Liver (tissue), 9 donors: ENCODE data around the gene BBS10. TPM values are rescaled to one million over a fixed set of nuclear protein-coding genes. Genes with fewer than 3 reads are reported as not detected.

Source experiments
- DNase-seq: peaks from one replicate; pipeline ENCODE4 v3.0.0-alpha.2; 2017; ENCODE audit warnings: low spot score
- H3K27ac ChIP-seq, 2 donors: one replicate each; pipeline ENCODE4 v1.7.0; 2013; ENCODE audit warnings: inconsistent platforms in 2 of 2, low read length in 2 of 2, control low read depth in 1 of 2, low read depth in 1 of 2, mild to moderate bottlenecking in 1 of 2
- H3K27me3 ChIP-seq, 4 donors: one replicate each; pipeline versions ENCODE4 v1.6.1 to v1.7.0; 2013; ENCODE audit warnings: low read length in 3 of 4, inconsistent platforms in 1 of 4, mild to moderate bottlenecking in 1 of 4, moderate library complexity in 1 of 4; ENCODE audit not compliant: control insufficient read depth in 4 of 4, insufficient read depth in 4 of 4
- H3K36me3 ChIP-seq, 4 donors: one replicate each; pipeline versions ENCODE4 v1.6.1 to v1.7.0; 2013; ENCODE audit warnings: low read length in 3 of 4, mild to moderate bottlenecking in 3 of 4, low read depth in 1 of 4, moderate library complexity in 1 of 4; ENCODE audit not compliant: control insufficient read depth in 4 of 4, insufficient read depth in 3 of 4
- H3K4me1 ChIP-seq, 4 donors: one replicate each; pipeline versions ENCODE4 v1.6.1 to v1.7.0; 2013; ENCODE audit warnings: low read length in 3 of 4, mild to moderate bottlenecking in 3 of 4, moderate library complexity in 1 of 4; ENCODE audit not compliant: control insufficient read depth in 4 of 4, insufficient read depth in 4 of 4
- H3K4me3 ChIP-seq, 3 donors: one replicate each; pipeline versions ENCODE4 v1.6.1 to v1.7.0; 2013; ENCODE audit warnings: low read length in 3 of 3, control low read depth in 1 of 3, low read depth in 1 of 3, mild to moderate bottlenecking in 1 of 3
- H3K9ac ChIP-seq, 2 donors: one replicate each; pipeline ENCODE4 v1.7.0; 2013; ENCODE audit warnings: low read length in 2 of 2, mild to moderate bottlenecking in 2 of 2, moderate library complexity in 2 of 2, control low read depth in 1 of 2, low read depth in 1 of 2
- H3K9me3 ChIP-seq, 4 donors: one replicate each; pipeline versions ENCODE4 v1.6.1 to v1.7.0; 2013; ENCODE audit warnings: low read length in 3 of 4; ENCODE audit not compliant: control insufficient read depth in 4 of 4
- CTCF ChIP-seq: fragments of 150-350 bp; IDR thresholded peaks from 2 replicates; pipeline ENCODE4 v1.5.1; 2017; ENCODE audit warnings: improper control_type of control experiment, low read depth, low read length; ENCODE audit not compliant: missing input control
- EGR1 ChIP-seq, 2 donors: IDR thresholded peaks; 2 replicates each; pipeline ENCODE4 v1.6.1; 2016 to 2018; ENCODE audit warnings: antibody characterized with exemption in 2 of 2, low read depth in 2 of 2
- FOXA1 ChIP-seq: IDR thresholded peaks from 2 replicates; pipeline ENCODE4 v1.6.1; 2016; ENCODE audit warnings: antibody characterized with exemption
- FOXA2 ChIP-seq: IDR thresholded peaks from 2 replicates; pipeline ENCODE4 v1.6.1; 2016; ENCODE audit warnings: antibody characterized with exemption
- GABPA ChIP-seq, 2 donors: IDR thresholded peaks in 1 of 2; conservative IDR thresholded peaks in 1 of 2; 2 replicates each; pipeline ENCODE4 v1.6.1; 2016; ENCODE audit warnings: antibody characterized with exemption in 2 of 2, mild to moderate bottlenecking in 1 of 2, moderate library complexity in 1 of 2
- HNF4A ChIP-seq, 2 donors: conservative IDR thresholded peaks; 2 replicates each; pipeline ENCODE4 v1.6.1; 2016; ENCODE audit warnings: antibody characterized with exemption in 2 of 2, mild to moderate bottlenecking in 2 of 2
- JUND ChIP-seq, 2 donors: IDR thresholded peaks; 2 replicates each; pipeline ENCODE4 v1.6.1; 2016; ENCODE audit warnings: antibody characterized with exemption in 2 of 2
- NR2F2 ChIP-seq: IDR thresholded peaks from 2 replicates; pipeline ENCODE4 v1.6.1; 2016; ENCODE audit warnings: antibody characterized with exemption
- RAD21 ChIP-seq, 2 donors: IDR thresholded peaks; 2 replicates each; pipeline ENCODE4 v1.6.1; 2016; ENCODE audit warnings: antibody characterized with exemption in 2 of 2, mild to moderate bottlenecking in 2 of 2
- RXRA ChIP-seq, 2 donors: IDR thresholded peaks; 2 replicates each; pipeline ENCODE4 v1.6.1; 2017 to 2018; ENCODE audit warnings: antibody characterized with exemption in 2 of 2, mild to moderate bottlenecking in 1 of 2
- SP1 ChIP-seq: IDR thresholded peaks from 2 replicates; pipeline ENCODE4 v1.6.1; 2018; ENCODE audit warnings: antibody characterized with exemption, mild to moderate bottlenecking
- YY1 ChIP-seq: IDR thresholded peaks from 2 replicates; pipeline ENCODE4 v1.6.1; 2016; ENCODE audit warnings: antibody characterized with exemption, mild to moderate bottlenecking
- WGBS: extraction: QIAGEN DNeasy Blood & Tissue Kit; methylation state at CpG from one replicate; pipeline ENCODE4 v1.1.7; 2013; 5-methylcytosine and 5-hydroxymethylcytosine counted together
- polyA plus RNA-seq, 2 donors: library from polyadenylated mRNA; stranded (reverse) in 1 of 2; unstranded in 1 of 2; fragments of 200-250 nt in 1 of 2; fragments of >200 nt in 1 of 2; fragmentation: Nextera tagmentation in 1 of 2; extraction: Ambion mirVana in 1 of 2; gene quantifications; one replicate each; pipeline versions ENCODE4 v1.2.1 to v1.2.3, GENCODE V29; 2013 to 2015
- total RNA-seq, 2 donors: library from RNA; depleted of rRNA; stranded (reverse); fragments of >200 nt; gene quantifications; one replicate each; pipeline ENCODE4 v1.2.3, GENCODE V29; 2014
- TF ChIP-seq, protein P1 (sequence below): IDR thresholded peaks from 2 replicates; pipeline ENCODE4 v1.6.1; 2016; ENCODE audit warnings: antibody characterized with exemption, mild to moderate bottlenecking
- TF ChIP-seq, protein P2 (sequence below): IDR thresholded peaks from 2 replicates; pipeline ENCODE4 v1.6.1; 2016; ENCODE audit warnings: antibody characterized with exemption
- TF ChIP-seq, protein P3 (sequence below): IDR thresholded peaks from 2 replicates; pipeline ENCODE4 v1.6.1; 2016; ENCODE audit warnings: antibody characterized with exemption
- donor health status: healthy.
- donor health status: healthy.
- donor health status: healthy.
- donor health status: healthy.
- donor health status: healthy.

Gene BBS10
- total and polyA plus RNA-seq, 4 donors: 2.5 to 6.7 (median 4.0) TPM

- TF ChIP-seq, protein P1, sequence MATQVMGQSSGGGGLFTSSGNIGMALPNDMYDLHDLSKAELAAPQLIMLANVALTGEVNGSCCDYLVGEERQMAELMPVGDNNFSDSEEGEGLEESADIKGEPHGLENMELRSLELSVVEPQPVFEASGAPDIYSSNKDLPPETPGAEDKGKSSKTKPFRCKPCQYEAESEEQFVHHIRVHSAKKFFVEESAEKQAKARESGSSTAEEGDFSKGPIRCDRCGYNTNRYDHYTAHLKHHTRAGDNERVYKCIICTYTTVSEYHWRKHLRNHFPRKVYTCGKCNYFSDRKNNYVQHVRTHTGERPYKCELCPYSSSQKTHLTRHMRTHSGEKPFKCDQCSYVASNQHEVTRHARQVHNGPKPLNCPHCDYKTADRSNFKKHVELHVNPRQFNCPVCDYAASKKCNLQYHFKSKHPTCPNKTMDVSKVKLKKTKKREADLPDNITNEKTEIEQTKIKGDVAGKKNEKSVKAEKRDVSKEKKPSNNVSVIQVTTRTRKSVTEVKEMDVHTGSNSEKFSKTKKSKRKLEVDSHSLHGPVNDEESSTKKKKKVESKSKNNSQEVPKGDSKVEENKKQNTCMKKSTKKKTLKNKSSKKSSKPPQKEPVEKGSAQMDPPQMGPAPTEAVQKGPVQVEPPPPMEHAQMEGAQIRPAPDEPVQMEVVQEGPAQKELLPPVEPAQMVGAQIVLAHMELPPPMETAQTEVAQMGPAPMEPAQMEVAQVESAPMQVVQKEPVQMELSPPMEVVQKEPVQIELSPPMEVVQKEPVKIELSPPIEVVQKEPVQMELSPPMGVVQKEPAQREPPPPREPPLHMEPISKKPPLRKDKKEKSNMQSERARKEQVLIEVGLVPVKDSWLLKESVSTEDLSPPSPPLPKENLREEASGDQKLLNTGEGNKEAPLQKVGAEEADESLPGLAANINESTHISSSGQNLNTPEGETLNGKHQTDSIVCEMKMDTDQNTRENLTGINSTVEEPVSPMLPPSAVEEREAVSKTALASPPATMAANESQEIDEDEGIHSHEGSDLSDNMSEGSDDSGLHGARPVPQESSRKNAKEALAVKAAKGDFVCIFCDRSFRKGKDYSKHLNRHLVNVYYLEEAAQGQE: no peak
- TF ChIP-seq NR2F2 (no peak), YY1 (no peak), RXRA (IDR thresholded peaks at IDR 0.05) (no peak), HNF4A (conservative IDR thresholded peaks at IDR 0.05) (no peak)
Observed at GRCh38 chr12:76313299-76313698, 34.9 kb downstream of the BBS10 start (continued).

- Histone ChIP-seq H3K27me3 (no peaks in the 10 kb centered on the region), H3K4me3 (no peak overlapping the region), H3K36me3 (no peaks in the 10 kb centered on the region), H3K4me1 (no peaks in the 10 kb centered on the region), H3K9ac (no peak overlapping the region), H3K27ac (no peak overlapping the region), H3K9me3 (no peaks in the 10 kb centered on the region)
- TF ChIP-seq, protein P2, sequence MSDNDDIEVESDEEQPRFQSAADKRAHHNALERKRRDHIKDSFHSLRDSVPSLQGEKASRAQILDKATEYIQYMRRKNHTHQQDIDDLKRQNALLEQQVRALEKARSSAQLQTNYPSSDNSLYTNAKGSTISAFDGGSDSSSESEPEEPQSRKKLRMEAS: no peak
- no peak for TF ChIP-seq RAD21 (IDR thresholded peaks at IDR 0.05)
- no peak for TF ChIP-seq CTCF
- no peak for TF ChIP-seq GABPA (IDR thresholded peaks at IDR 0.05 in 1 of 2, conservative IDR thresholded peaks at IDR 0.05 in 1 of 2)
- no peak for TF ChIP-seq NR2F2
- no peak for TF ChIP-seq FOXA2
- TF ChIP-seq EGR1 (IDR thresholded peaks at IDR 0.05; ENCODE audit: low read depth in 2 of 2): no peak
- WGBS: 84% methylated on average over 7 of the region's 7 CpGs
- DNase-seq: no peak
Observed at GRCh38 chr12:76312315-76312714, 35.9 kb downstream of the BBS10 start.

GRCh38 chr12:76311796-76312195, 36.4 kb downstream of the BBS10 start:
- no peak for DNase-seq
- Histone ChIP-seq H3K9me3 (no peaks in the 10 kb centered on the region), H3K27me3 (no peaks in the 10 kb centered on the region), H3K4me1 (no peaks in the 10 kb centered on the region), H3K9ac (no peak overlapping the region), H3K4me3 (no peak overlapping the region), H3K27ac (no peak overlapping the region), H3K36me3 (no peaks in the 10 kb centered on the region)
- WGBS: 89% methylated on average over 3 of the region's 3 CpGs
- TF ChIP-seq JUND (IDR thresholded peaks at IDR 0.05) (no peak), CTCF (no peak), RXRA (IDR thresholded peaks at IDR 0.05) (no peak), EGR1 (IDR thresholded peaks at IDR 0.05; ENCODE audit: low read depth in 2 of 2) (no peak), YY1 (no peak), NR2F2 (no peak), SP1 (no peak), FOXA2 (no peak), FOXA1 (no peak), GABPA (IDR thresholded peaks at IDR 0.05 in 1 of 2, conservative IDR thresholded peaks at IDR 0.05 in 1 of 2) (no peak)
- TF ChIP-seq, protein P3, sequence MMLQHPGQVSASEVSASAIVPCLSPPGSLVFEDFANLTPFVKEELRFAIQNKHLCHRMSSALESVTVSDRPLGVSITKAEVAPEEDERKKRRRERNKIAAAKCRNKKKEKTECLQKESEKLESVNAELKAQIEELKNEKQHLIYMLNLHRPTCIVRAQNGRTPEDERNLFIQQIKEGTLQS: no peak
- TF ChIP-seq, protein P1: no peak
- TF ChIP-seq, protein P2: no peak
